Measurements from ENCODE around the gene ST3GAL3. TPM values are rescaled to one million over a fixed set of nuclear protein-coding genes. Genes with fewer than 3 reads are reported as not detected.

Gene ST3GAL3
- total RNA-seq, 1 donor from 2014 or later: 18.3 TPM

DNA sequence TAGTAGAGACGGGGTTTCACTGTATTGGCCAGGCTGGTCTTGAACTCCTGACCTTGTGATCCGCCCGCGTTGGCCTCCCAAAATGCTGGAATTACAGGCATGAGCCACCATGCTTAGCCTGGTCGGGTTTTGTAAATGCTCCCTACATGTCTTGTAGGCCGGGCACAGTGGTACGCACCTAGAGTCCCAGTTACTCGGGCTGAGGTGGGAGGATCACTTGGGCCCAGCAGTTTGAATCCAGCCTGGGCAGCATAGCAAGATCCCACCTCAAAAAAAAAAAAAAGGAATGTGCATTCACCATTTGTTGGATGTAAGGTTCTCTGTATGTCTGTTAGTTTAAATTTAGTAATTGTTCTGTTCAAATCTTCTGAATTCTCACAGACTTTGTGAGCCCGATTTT lies 95.8 kb downstream of the ST3GAL3 start:
- TF ChIP-seq, protein P1, sequence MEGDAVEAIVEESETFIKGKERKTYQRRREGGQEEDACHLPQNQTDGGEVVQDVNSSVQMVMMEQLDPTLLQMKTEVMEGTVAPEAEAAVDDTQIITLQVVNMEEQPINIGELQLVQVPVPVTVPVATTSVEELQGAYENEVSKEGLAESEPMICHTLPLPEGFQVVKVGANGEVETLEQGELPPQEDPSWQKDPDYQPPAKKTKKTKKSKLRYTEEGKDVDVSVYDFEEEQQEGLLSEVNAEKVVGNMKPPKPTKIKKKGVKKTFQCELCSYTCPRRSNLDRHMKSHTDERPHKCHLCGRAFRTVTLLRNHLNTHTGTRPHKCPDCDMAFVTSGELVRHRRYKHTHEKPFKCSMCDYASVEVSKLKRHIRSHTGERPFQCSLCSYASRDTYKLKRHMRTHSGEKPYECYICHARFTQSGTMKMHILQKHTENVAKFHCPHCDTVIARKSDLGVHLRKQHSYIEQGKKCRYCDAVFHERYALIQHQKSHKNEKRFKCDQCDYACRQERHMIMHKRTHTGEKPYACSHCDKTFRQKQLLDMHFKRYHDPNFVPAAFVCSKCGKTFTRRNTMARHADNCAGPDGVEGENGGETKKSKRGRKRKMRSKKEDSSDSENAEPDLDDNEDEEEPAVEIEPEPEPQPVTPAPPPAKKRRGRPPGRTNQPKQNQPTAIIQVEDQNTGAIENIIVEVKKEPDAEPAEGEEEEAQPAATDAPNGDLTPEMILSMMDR (conservative IDR thresholded peaks at IDR 0.05; ENCODE audit: low read depth, low read length): no peak
- no peak overlapping the region for H3K4me3 ChIP-seq (ENCODE audit: low read depth, low read length)
- no peak for DNase-seq (ENCODE audit: low read depth)

DNA sequence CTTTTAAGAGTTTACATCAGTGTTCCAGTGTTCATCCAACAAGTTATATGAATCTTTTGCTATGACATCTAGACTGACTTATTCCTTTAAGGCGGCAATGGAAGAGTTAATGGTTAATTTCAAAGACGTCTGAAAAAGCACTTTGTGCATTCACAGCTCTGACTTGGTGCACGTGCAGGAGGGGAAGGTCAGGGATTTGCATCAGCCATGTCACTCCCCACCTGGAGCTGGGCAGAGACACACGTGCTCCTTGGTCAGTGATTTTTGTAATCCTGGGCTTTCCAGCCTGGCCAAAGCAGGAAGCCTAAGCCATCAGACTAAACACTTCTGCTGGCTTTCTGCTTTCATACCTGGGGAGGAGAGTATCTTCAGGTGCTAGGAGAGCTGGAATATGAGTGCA lies 96.3 kb downstream of the ST3GAL3 start:
- TF ChIP-seq, protein P1 (conservative IDR thresholded peaks at IDR 0.05; ENCODE audit: low read depth, low read length): no peak
- H3K4me3 ChIP-seq (ENCODE audit: low read depth, low read length): no peak overlapping the region
- no peak for DNase-seq (ENCODE audit: low read depth)

DNA sequence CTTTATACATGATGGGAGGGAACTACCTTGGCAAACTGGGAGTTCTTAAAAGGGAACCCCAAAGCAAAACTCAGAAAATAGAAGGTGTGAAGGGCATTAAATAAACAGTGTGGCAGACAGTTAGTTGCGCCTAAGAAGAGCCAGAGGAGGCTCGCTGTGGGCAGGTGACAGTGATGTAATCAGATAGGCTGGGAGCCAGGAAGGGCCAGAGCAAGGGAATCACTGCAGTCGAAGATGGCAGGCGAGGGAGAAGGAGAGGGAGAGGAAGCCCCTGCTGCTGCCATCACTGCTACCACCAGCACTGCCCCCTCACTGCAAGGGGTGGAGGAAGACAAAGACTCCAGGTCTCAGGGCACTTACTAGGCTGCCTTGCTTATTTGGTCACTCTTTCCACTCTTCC lies 97.2 kb downstream of the ST3GAL3 start:
- TF ChIP-seq, protein P1 (conservative IDR thresholded peaks at IDR 0.05; ENCODE audit: low read depth, low read length): no peak
- DNase-seq (ENCODE audit: low read depth): no peak

DNA sequence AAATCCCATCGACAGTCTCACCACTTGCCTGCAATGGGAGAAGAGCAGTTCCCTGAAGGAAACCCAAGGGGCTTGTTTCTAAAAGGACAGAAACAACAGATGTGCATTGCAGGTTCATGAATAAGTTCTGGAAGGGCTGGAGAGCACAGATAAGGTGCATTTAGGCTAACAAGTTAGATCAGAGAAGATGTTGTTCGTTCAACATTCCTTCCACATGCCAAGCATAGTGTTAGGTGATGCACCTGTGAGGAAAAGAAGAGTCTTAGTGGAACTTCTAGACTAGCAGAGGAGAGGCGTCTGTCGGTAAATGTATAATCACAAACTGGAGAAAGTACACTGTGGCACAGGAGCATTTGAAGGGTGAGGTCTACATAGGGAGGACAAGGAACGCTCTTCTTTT lies 98.0 kb downstream of the ST3GAL3 start:
- TF ChIP-seq, protein P1 (conservative IDR thresholded peaks at IDR 0.05; ENCODE audit: low read depth, low read length): no peak
- no peak overlapping the region for H3K4me3 ChIP-seq (ENCODE audit: low read depth, low read length)
- no peak for DNase-seq (ENCODE audit: low read depth)

More for the DNA sequence above, 97.2 kb downstream of the ST3GAL3 start:
- no peak overlapping the region for H3K4me3 ChIP-seq (ENCODE audit: low read depth, low read length)

DNA sequence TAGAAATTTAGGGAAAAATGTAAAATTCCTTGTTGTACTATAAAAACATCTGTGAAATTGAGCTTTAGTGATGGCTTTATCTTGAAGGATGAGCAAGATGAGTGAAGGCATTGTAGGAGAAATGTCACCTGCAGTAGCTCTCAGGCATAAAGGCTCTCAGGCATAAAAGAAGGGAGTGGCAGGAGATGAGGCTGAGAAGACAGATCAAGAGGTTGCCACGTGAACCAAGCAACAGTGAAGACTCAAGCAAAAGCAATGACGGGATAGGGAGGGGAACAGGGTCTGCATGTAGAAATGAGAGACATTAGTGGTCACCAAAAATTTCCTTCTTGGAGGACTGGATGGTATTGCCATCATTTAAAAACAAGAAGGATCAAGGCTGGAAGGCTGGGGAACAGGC lies 98.8 kb downstream of the ST3GAL3 start:
- no peak for DNase-seq (ENCODE audit: low read depth)
- TF ChIP-seq, protein P1 (conservative IDR thresholded peaks at IDR 0.05; ENCODE audit: low read depth, low read length): no peak
- H3K4me3 ChIP-seq (ENCODE audit: low read depth, low read length): no peak overlapping the region

DNA sequence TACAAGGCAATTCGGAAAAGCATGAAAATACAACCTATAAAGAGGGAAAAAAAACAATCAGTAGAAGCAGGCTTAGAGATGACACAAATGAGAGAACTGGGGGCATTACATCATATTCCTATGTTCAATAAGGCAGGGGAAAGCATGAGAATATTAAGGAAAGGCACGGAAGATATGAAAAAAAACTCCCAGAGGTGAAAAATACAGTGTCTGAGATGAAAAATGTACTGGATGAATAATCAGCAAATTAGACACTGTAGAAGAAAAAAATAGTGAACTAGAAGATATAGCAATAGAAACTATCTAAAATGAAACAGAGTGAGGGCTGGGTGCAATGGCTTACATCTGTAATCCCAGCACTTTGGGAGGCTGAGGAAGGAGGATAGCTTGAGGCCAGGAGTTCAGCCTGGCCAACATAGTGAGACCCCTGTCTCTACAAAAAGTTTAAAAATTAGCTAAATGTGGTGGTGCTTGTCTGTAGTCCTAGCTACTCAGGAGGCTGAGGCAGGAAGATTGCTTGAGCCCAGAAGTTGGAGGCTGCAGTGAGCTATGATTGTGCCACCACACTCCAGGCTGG lies 101.8 kb downstream of the ST3GAL3 start:
- no peak overlapping the region for H3K4me3 ChIP-seq (ENCODE audit: low read depth, low read length)
- TF ChIP-seq, protein P1 (conservative IDR thresholded peaks at IDR 0.05; ENCODE audit: low read depth, low read length): no peak
- DNase-seq (ENCODE audit: low read depth): no peak

DNA sequence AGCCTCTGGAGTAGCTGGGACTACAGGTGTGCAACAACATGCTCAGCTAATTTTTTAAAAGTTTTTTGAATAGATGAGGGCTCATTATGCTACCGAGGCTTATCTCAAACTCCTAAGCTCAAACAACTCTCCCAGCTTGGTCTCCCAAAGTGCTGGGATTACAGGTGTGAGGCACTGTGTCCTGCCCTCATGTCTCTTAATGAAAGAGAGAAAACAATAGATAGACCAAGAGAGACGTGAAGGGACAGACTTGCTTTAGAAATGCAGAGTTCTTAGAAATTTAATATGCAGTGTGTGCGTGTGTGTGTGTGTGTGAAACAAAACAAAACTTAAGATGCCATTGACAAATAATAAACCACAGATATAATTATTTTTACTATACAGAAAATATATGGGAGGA lies 105.2 kb downstream of the ST3GAL3 start:
- TF ChIP-seq, protein P1 (conservative IDR thresholded peaks at IDR 0.05; ENCODE audit: low read depth, low read length): no peak
- H3K4me3 ChIP-seq (ENCODE audit: low read depth, low read length): no peak overlapping the region
- DNase-seq (ENCODE audit: low read depth): no peak

Measured in epithelial cell of proximal tubule (primary cell).